MCF 10A (cell line): Measurements from ENCODE around the gene HP1BP3. TPM values are rescaled to one million over a fixed set of nuclear protein-coding genes. Genes with fewer than 3 reads are reported as not detected.

Source experiments
- BruUV-seq: library from RNA; stranded (reverse); fragments of 400-500 nt; replicated peaks from 2 replicates; lab custom pipeline; 2021; lab: Mats Ljungman, UMichigan
- CTCF ChIA-PET: fragments of 300-600 bp; sonication (Branson Sonifier 250); formaldehyde crosslinking; extraction: SDS; loops from one replicate; lab custom pipeline; 2021; ENCODE audit warnings: antibody characterized with exemption, inconsistent platforms; lab: Yijun Ruan, JAX
- POLR2A ChIA-PET: fragments of 300-600, 350-650 bp; sonication (Branson Sonifier 250); formaldehyde crosslinking; extraction: SDS; loops from one replicate; lab custom pipeline; 2020; ENCODE audit warnings: antibody characterized with exemption, inconsistent platforms; lab: Yijun Ruan, JAX
- DNase-seq: peaks from one replicate; pipeline ENCODE4 v3.0.0-alpha.2; 2018; ENCODE audit not compliant: unreplicated experiment
- H3K27ac Mint-ChIP-seq: one replicate; pipeline ENCODE4 v1.8.0; 2022; ENCODE audit warnings: mild to moderate bottlenecking, low read depth, mixed read lengths; ENCODE audit not compliant: unreplicated experiment
- H3K27me3 Mint-ChIP-seq: one replicate; pipeline ENCODE4 v1.8.0; 2022; ENCODE audit warnings: mixed read lengths; ENCODE audit not compliant: insufficient read depth, unreplicated experiment
- H3K36me3 Mint-ChIP-seq: one replicate; pipeline ENCODE4 v1.8.0; 2022; ENCODE audit warnings: mild to moderate bottlenecking, moderate library complexity, mixed read lengths; ENCODE audit not compliant: insufficient read depth, unreplicated experiment
- H3K4me1 Mint-ChIP-seq: one replicate; pipeline ENCODE4 v1.8.0; 2022; ENCODE audit warnings: mixed read lengths; ENCODE audit not compliant: insufficient read depth, unreplicated experiment
- H3K4me3 Mint-ChIP-seq: one replicate; pipeline ENCODE4 v1.8.0; 2022; ENCODE audit warnings: mild to moderate bottlenecking, moderate library complexity, mixed read lengths; ENCODE audit not compliant: unreplicated experiment
- H3K9me3 Mint-ChIP-seq: one replicate; pipeline ENCODE4 v1.8.0; 2022; ENCODE audit warnings: mixed read lengths; ENCODE audit not compliant: unreplicated experiment
- CTCF ChIP-seq: fragments of 200-600 bp; IDR thresholded peaks from one replicate; pipeline ENCODE4 v1.8.0; 2022; ENCODE audit warnings: antibody characterized with exemption, mild to moderate bottlenecking; ENCODE audit not compliant: unreplicated experiment
- intact Hi-C: fragments of 100-400 bp; cut with micrococcal nuclease; formaldehyde crosslinking; loops from 2 replicates; pipeline ENCODE4 v1.14.1; 2022
- total RNA-seq: library from RNA; stranded (reverse); gene quantifications from 2 replicates; pipeline ENCODE4 v1.2.3, GENCODE V29; 2022

The HP1BP3 gene
- total RNA-seq, 1 experiment from 2014 or later, result 247 TPM

- H3K4me3 Mint-ChIP-seq, result no peak overlapping the region
- intact Hi-C loops, result loop anchor here (10.0 kb wide), 2 partner anchors 151 to 671 kb away; no protein-coding TSS in a partner anchor
- POLR2A ChIA-PET, result no interaction called here
- CTCF ChIA-PET, result interaction anchor here (8.3 kb wide), 1 partner anchor 501 kb away, joined by 87 read pairs; no protein-coding TSS in a partner anchor
- H3K27ac Mint-ChIP-seq, result no peak overlapping the region
- peaks cover 9% of the 10 kb centered on the region for H3K4me1 Mint-ChIP-seq
- H3K9me3 Mint-ChIP-seq, result no peaks in the 10 kb centered on the region
- TF ChIP-seq CTCF, result no peak
- H3K27me3 Mint-ChIP-seq, result no peaks in the 10 kb centered on the region
- no peak for DNase-seq
- BruUV-seq, result no TSS peak
- H3K36me3 Mint-ChIP-seq, result no peaks in the 10 kb centered on the region
Measured at GRCh38 chr1:20693623-20694022, 93.5 kb downstream of the HP1BP3 start.

Other genes with a start within 250 kb of the HP1BP3 start
- gene FAM43B, start 234.7 kb downstream of the HP1BP3 start, total RNA-seq, result not detected in 2 replicates
- not detected in 2 replicates for gene CDA, start 198.2 kb downstream of the HP1BP3 start, total RNA-seq
- 20.9 and 26.1 TPM in 2 replicates for gene PINK1, start 153.8 kb downstream of the HP1BP3 start, total RNA-seq
- gene DDOST, start 125.9 kb downstream of the HP1BP3 start, total RNA-seq, result 292 and 397 TPM in 2 replicates
- 0.19 and 1.9 TPM in 2 replicates for gene KIF17, start 69.3 kb downstream of the HP1BP3 start, total RNA-seq
- gene SH2D5, start 54.6 kb downstream of the HP1BP3 start, total RNA-seq, result 14.0 and 14.6 TPM in 2 replicates